Keratinocyte (primary cell): ENCODE data around the gene DHPS. TPM values are rescaled to one million over a fixed set of nuclear protein-coding genes. Genes with fewer than 3 reads are reported as not detected.

Experiments
- DNase-seq: peaks from one replicate; pipeline ENCODE4 v3.0.0-alpha.2; 2011; ENCODE audit warnings: low read depth, missing footprints, low spot score
- FAIRE-seq: peaks from 2 replicates; lab custom pipeline; 2011; peaks lifted over from hg19 to GRCh38; lab: Jason Lieb, UNC
- H2AFZ ChIP-seq: 2 replicates; pipeline ENCODE4 v1.6.0; 2012; ENCODE audit warnings: low read length, control low read depth, inconsistent platforms; ENCODE audit not compliant: control insufficient read depth
- H3K27ac ChIP-seq: 2 replicates; pipeline ENCODE4 v1.5.1; 2011; ENCODE audit warnings: low read length; ENCODE audit not compliant: control insufficient read depth, insufficient read depth
- H3K27me3 ChIP-seq: 3 replicates; pipeline ENCODE4 v1.6.0; 2011; ENCODE audit warnings: low read length; ENCODE audit not compliant: control insufficient read depth, insufficient read depth; ENCODE audit errors: extremely low read depth
- H3K36me3 ChIP-seq, 2 experiments: 2 replicates in 1 of 2; 3 replicates in 1 of 2; pipeline ENCODE4 v1.5.1; 2011; ENCODE audit warnings: low read length in 2 of 2, mild to moderate bottlenecking in 1 of 2; ENCODE audit not compliant: control insufficient read depth in 2 of 2, insufficient read depth in 2 of 2; ENCODE audit errors: extremely low read depth in 1 of 2
- H3K4me1 ChIP-seq: 3 replicates; pipeline ENCODE4 v1.5.1; 2011; ENCODE audit warnings: low read length; ENCODE audit not compliant: control insufficient read depth, insufficient read depth; ENCODE audit errors: extremely low read depth
- H3K4me2 ChIP-seq: 3 replicates; pipeline ENCODE4 v1.6.0; 2011; ENCODE audit warnings: low read depth, low read length; ENCODE audit not compliant: control insufficient read depth, insufficient read depth; ENCODE audit errors: extremely low read depth
- H3K4me3 ChIP-seq, 3 experiments: fragments of 200-600 bp in 1 of 3; sonication (generic) in 1 of 3; 2 replicates in 2 of 3; 3 replicates in 1 of 3; pipeline ENCODE4 v1.5.1; 2011 to 2016; ENCODE audit warnings: low read length in 3 of 3, mild to moderate bottlenecking in 3 of 3, control low read depth in 2 of 3, inconsistent platforms in 1 of 3, low read depth in 1 of 3, mixed read lengths in 1 of 3, mixed run types in 1 of 3, moderate library complexity in 1 of 3; ENCODE audit not compliant: control insufficient read depth in 2 of 3, insufficient read depth in 2 of 3; ENCODE audit errors: extremely low read depth in 1 of 3
- H3K79me2 ChIP-seq: 2 replicates; pipeline ENCODE4 v1.6.0; 2012; ENCODE audit warnings: low read length; ENCODE audit not compliant: control insufficient read depth, insufficient read depth
- H3K9ac ChIP-seq: 3 replicates; pipeline ENCODE4 v1.6.0; 2011; ENCODE audit warnings: low read length; ENCODE audit not compliant: control insufficient read depth, insufficient read depth; ENCODE audit errors: extremely low read depth
- H3K9me1 ChIP-seq: 3 replicates; pipeline ENCODE4 v1.6.0; 2011; ENCODE audit warnings: low read length; ENCODE audit not compliant: control insufficient read depth, insufficient read depth; ENCODE audit errors: extremely low read depth
- H3K9me3 ChIP-seq: 2 replicates; pipeline ENCODE4 v1.5.1; 2012; ENCODE audit warnings: low read depth, low read length; ENCODE audit not compliant: control insufficient read depth
- H4K20me1 ChIP-seq: 3 replicates; pipeline ENCODE4 v1.6.0; 2011; ENCODE audit warnings: low read length; ENCODE audit not compliant: control insufficient read depth, insufficient read depth; ENCODE audit errors: extremely low read depth
- CTCF ChIP-seq, 3 experiments: IDR thresholded peaks in 1 of 3; conservative IDR thresholded peaks in 1 of 3; optimal IDR thresholded peaks in 1 of 3; 2 replicates in 2 of 3; 3 replicates in 1 of 3; pipeline versions ENCODE3 to v1.5.1; 2011; ENCODE audit warnings: low read length in 3 of 3, mild to moderate bottlenecking in 3 of 3, moderate library complexity in 2 of 3, control low read depth in 1 of 3, inconsistent platforms in 1 of 3; ENCODE audit not compliant: insufficient read depth in 2 of 3; ENCODE audit errors: extremely low read depth in 1 of 3
- EZH2 ChIP-seq: IDR thresholded peaks from one replicate; pipeline ENCODE4 v1.6.1; 2012; ENCODE audit warnings: inconsistent platforms, mild to moderate bottlenecking, low read length, moderate library complexity
- dilution Hi-C: fragments of 300-500 bp; cut with MboI; formaldehyde crosslinking; loops from one replicate; pipeline ENCODE4 v1.7.0; 2020; ENCODE audit warnings: low sequenced_read_pairs; ENCODE audit not compliant: extremely low pct_ligation_motif_present
- polyA plus RNA-seq, 5 experiments: library from polyadenylated mRNA; depleted of rRNA in 3 of 5; stranded (reverse) in 3 of 5; stranded (forward) in 1 of 5; unstranded in 1 of 5; fragments of >200 nt; gene quantifications; 1 replicate in 1 of 5; 2 replicates in 3 of 5; 3 replicates in 1 of 5; pipeline versions ENCODE4 v1.2.1 to v1.2.3, GENCODE V29; 2011 to 2012; ENCODE audit warnings: missing spikeins in 2 of 5, low read depth in 1 of 5, low replicate concordance in 1 of 5

DHPS gene
- polyA plus RNA-seq, 1 donor (not counting 4 experiments of a cell fraction or from before 2014, with no cell fraction given) = 36.5 TPM

- H3K27ac ChIP-seq = no peak overlapping the region
- no peaks in the 10 kb centered on the region for H3K9me3 ChIP-seq
- no peak overlapping the region for H3K4me2 ChIP-seq
- H3K4me3 ChIP-seq = no peak overlapping the region
- no peak overlapping the region for H3K9ac ChIP-seq
- peaks cover 12% of the 10 kb centered on the region for H3K79me2 ChIP-seq
- no peaks in the 10 kb centered on the region for H3K9me1 ChIP-seq
- DNase-seq = peak; percentile 57
- no peak for FAIRE-seq
- no peaks in the 10 kb centered on the region for H3K27me3 ChIP-seq
- peaks cover 4% of the 10 kb centered on the region for H4K20me1 ChIP-seq
- dilution Hi-C loops = no loop called here
- no peak overlapping the region for H2AFZ ChIP-seq
- peaks cover 19 to 31% of the 10 kb centered on the region in 2 experiments for H3K36me3 ChIP-seq
- H3K4me1 ChIP-seq = no peaks in the 10 kb centered on the region
- peak; percentile 91 to 95 (median 93) for TF ChIP-seq CTCF (optimal IDR thresholded peaks at IDR 0.05 in 1 of 3, IDR thresholded peaks at IDR 0.05 in 1 of 3, conservative IDR thresholded peaks at IDR 0.05 in 1 of 3; ENCODE audit: extremely low read depth in 1 of 3, insufficient read depth in 2 of 3, low read length in 3 of 3)
- TF ChIP-seq EZH2 = no peak
Measured at GRCh38 chr19:12676384-12676792, 5.3 kb downstream of the DHPS start.

GRCh38 chr19:12675940-12676339 is 5.7 kb downstream of the DHPS start:
- H3K36me3 ChIP-seq = peaks cover 19 to 31% of the 10 kb centered on the region in 2 experiments
- H3K4me1 ChIP-seq = no peaks in the 10 kb centered on the region
- no peak overlapping the region for H3K9ac ChIP-seq

More at GRCh38 chr19:12675940-12676339, 5.7 kb downstream of the DHPS start:
- Histone ChIP-seq H4K20me1 (peaks cover 4% of the 10 kb centered on the region), H3K9me1 (no peaks in the 10 kb centered on the region), H3K9me3 (no peaks in the 10 kb centered on the region), H3K27me3 (no peaks in the 10 kb centered on the region), H3K27ac (no peak overlapping the region), H3K4me2 (no peak overlapping the region), H2AFZ (no peak overlapping the region), H3K79me2 (peaks cover 12% of the 10 kb centered on the region), H3K4me3 (no peak overlapping the region)
- TF ChIP-seq CTCF (optimal IDR thresholded peaks at IDR 0.05 in 1 of 3, IDR thresholded peaks at IDR 0.05 in 1 of 3, conservative IDR thresholded peaks at IDR 0.05 in 1 of 3; ENCODE audit: extremely low read depth in 1 of 3, insufficient read depth in 2 of 3, low read length in 3 of 3) (no peak), EZH2 (no peak)
- dilution Hi-C loops = no loop called here
- DNase-seq (no peak), FAIRE-seq (no peak)
